HG03558 (cell line): ENCODE measurements around the gene HS3ST3B1.

Experiments
- ATAC-seq: cut with Tn5 transposase; IDR thresholded peaks from one replicate; pipeline ENCODE4 v1.9.1; 2021; ENCODE audit warnings: moderate number of reproducible peaks; ENCODE audit not compliant: unreplicated experiment; ENCODE audit errors: extremely low read depth

Gene HS3ST3B1

DNA sequence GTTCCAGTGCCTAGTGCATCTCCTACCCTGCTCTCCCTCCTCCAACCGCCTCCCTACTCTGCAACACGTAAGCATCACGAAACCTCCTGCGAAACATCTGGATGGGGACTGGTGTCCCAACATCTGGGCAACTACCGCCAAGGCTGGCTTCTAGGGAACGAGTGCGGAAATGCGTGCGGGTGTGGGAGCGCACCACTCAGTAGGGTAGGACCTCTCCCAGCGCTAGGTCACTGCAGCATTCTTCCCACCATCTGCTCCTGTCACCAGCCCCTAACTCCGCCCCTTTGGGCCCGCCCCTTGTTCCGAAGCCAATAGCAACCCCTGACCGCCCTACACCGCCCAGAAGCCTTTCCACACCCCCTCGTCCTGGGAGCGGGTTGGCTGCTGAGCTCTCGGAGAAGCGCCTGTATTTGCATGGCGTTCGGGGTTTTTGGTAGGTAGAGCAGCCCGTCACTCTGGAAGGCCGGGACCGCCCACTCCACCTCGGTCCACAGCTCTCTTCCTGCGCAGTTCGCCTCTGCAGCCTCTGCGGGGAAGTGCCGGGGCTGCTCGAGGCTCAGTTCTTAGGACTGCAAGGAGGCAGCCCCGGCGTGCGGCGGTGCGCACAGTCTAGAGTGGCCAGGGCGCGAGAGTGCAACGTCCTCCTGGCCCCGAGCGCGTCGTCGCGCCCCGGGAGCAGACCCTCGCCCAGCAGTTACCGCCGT is at the start of gene HS3ST3B1:
HS3ST3B1 (plus strand) TSS at position 507 of the 704 bp plus-strand sequence. CDS start 438 bp downstream, outside the sequence.
- ATAC-seq, result peak; percentile 66

DNA sequence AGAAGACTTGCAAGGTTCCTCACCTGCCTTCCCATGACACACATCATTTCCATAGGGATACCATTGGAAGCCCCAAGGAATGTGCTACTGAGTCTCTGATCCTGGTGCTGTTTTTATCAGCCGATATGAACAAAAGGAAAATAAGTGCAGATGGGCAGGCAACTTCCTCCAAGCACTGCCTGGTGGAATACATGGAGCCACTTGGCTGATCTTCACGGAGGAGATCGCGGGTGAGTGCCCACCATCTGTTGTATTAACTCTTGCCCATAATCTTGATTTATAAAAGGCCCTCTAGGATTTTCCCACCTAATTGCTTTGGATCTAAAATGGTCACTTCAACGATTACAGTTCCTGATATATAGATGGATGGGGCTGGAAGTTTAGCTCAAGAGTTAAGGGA is 39.5 kb upstream of the HS3ST3B1 start:
- ATAC-seq, result no peak

- ATAC-seq, result no peak
These were observed 32.6 kb upstream of the HS3ST3B1 start for GRCh38 chr17:14268264-14268663.

- no peak for ATAC-seq
These were observed 31.4 kb upstream of the HS3ST3B1 start for GRCh38 chr17:14269473-14269872.

- ATAC-seq, result no peak
These were observed 30.4 kb upstream of the HS3ST3B1 start for GRCh38 chr17:14270508-14270907.

GRCh38 chr17:14276535-14277250 is 24.2 kb upstream of the HS3ST3B1 start:
- no peak for ATAC-seq

- ATAC-seq, result no peak
These were observed 19.4 kb upstream of the HS3ST3B1 start for GRCh38 chr17:14281530-14281929.

GRCh38 chr17:14282726-14283125 is 18.2 kb upstream of the HS3ST3B1 start:
- ATAC-seq, result no peak

- no peak for ATAC-seq
These were observed 11.7 kb upstream of the HS3ST3B1 start for GRCh38 chr17:14289162-14289561.

- ATAC-seq, result no peak
These were observed 6.0 kb upstream of the HS3ST3B1 start for GRCh38 chr17:14294876-14295275.

- ATAC-seq, result no peak
These were observed 5.2 kb upstream of the HS3ST3B1 start for GRCh38 chr17:14295676-14296075.

DNA sequence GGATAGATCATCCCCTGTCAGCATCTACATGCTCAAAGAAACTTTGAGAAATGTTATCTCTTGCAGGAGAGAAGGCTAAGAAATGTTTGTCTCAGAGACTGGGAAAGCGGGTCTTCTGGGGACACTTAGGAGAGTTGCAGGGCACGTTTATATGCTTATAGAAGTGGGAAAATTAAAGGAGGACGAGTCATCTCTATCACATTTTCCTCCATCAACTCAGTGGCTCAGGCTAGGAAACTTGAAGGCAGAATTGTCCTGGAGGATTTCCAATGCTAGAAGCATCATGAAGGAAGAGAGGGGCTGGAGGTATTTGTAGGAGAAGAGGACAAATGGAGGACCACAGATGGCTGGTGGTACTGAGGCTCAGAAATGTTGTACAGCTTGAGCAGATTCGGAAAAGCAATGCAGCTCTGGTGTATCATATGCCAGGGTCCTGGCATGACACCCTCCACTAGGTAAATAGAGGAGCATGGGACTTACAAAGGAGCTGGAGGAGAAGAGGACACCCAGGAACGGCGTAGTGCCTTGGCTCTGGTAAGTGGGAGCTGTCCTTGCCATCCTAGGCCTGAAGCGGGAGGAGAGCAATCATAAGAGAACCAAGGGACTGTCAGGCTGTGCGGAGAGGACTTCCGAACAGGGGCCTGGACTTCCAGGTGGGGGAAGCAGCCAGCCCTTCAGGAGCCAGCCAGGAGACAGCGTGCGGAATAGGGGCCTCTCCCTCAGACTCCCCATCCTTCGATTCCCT is 4.5 kb upstream of the HS3ST3B1 start:
- ATAC-seq, result no peak

GRCh38 chr17:14297161-14297851 is 3.6 kb upstream of the HS3ST3B1 start:
- no peak for ATAC-seq

- ATAC-seq, result no peak
These were observed 2.5 kb upstream of the HS3ST3B1 start for GRCh38 chr17:14298221-14298946.

DNA sequence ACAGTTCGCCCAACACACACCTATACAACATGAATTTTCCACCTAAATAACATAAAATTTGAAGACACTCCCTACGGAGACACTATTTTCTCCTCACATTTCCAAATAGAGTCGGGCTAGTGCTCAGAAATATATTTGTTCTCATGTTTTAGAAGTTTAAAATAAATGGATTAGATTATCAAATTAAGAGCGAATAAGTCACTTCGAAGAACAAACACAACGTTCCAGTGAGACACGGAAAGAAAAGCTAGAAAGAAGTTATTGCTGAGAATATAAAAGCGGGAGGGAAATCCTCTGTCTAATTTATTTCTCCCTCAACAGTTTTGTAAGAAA is 2.0 kb upstream of the HS3ST3B1 start:
- ATAC-seq, result no peak

GRCh38 chr17:14299280-14300141 is 1.4 kb upstream of the HS3ST3B1 start:
- no peak for ATAC-seq

- ATAC-seq, result no peak
These were observed 604 bp downstream of the HS3ST3B1 start for GRCh38 chr17:14301279-14302090.

- no peak for ATAC-seq
These were observed 1.2 kb downstream of the HS3ST3B1 start for GRCh38 chr17:14302091-14302430.
